Duodenal mucosa (tissue), 2 donors: Measurements from ENCODE around the gene ANKRD9.
"Not testable (repeated sequence)": the region's sequence is repeated elsewhere in the genome, so short reads cannot be mapped to it uniquely, and the experiment has no call there.

Source experiments
- H3K27ac ChIP-seq: one replicate; pipeline ENCODE4 v1.7.0; 2013; ENCODE audit warnings: low read depth, low read length
- H3K27me3 ChIP-seq, 2 donors: one replicate each; pipeline ENCODE4 v1.7.0; 2013; ENCODE audit warnings: low read length in 2 of 2, control low read depth in 1 of 2; ENCODE audit not compliant: insufficient read depth in 2 of 2, control insufficient read depth in 1 of 2
- H3K36me3 ChIP-seq, 2 donors: one replicate each; pipeline ENCODE4 v1.7.0; 2013; ENCODE audit warnings: low read length in 2 of 2, control low read depth in 1 of 2; ENCODE audit not compliant: insufficient read depth in 2 of 2, control insufficient read depth in 1 of 2
- H3K4me1 ChIP-seq, 2 donors: one replicate each; pipeline ENCODE4 v1.7.0; 2013; ENCODE audit warnings: low read length in 2 of 2, control low read depth in 1 of 2; ENCODE audit not compliant: insufficient read depth in 2 of 2, control insufficient read depth in 1 of 2
- H3K4me3 ChIP-seq, 2 donors: one replicate each; pipeline ENCODE4 v1.7.0; 2013; ENCODE audit warnings: low read length in 2 of 2, low read depth in 1 of 2
- H3K9ac ChIP-seq, 2 donors: one replicate each; pipeline ENCODE4 v1.7.0; 2013; ENCODE audit warnings: low read length in 2 of 2, low read depth in 1 of 2
- H3K9me3 ChIP-seq, 2 donors: one replicate each; pipeline ENCODE4 v1.7.0; 2013; ENCODE audit warnings: low read length in 2 of 2, control low read depth in 1 of 2; ENCODE audit not compliant: control insufficient read depth in 1 of 2

Gene ANKRD9

GRCh38 chr14:102509746-102510615 lies at the start of gene ANKRD9:
TSS of gene ANKRD9 (minus strand) at chr14:102509776. CDS start at chr14:102507889, 1,887 bp downstream.
- Histone ChIP-seq H3K9ac (peak within 1 kb of the TSS; percentile 89 to 100), H3K9me3 (no peaks in the 10 kb centered on the region), H3K36me3 (peaks cover 9 to 16% of the 10 kb centered on the region in 2 donors), H3K27me3 (no peaks in the 10 kb centered on the region), H3K4me1 (peaks cover 28 to 44% of the 10 kb centered on the region in 2 donors), H3K27ac (peak within 1 kb of the TSS; percentile 97), H3K4me3 (peak within 1 kb of the TSS; percentile 82 to 84)

- no peak overlapping the region for H3K4me3 ChIP-seq
- no peaks in the 10 kb centered on the region for H3K27me3 ChIP-seq
- H3K9ac ChIP-seq: no peak overlapping the region
- H3K4me1 ChIP-seq: peaks cover 5 to 7% of the 10 kb centered on the region in 2 donors
- H3K9me3 ChIP-seq: no peaks in the 10 kb centered on the region
- H3K27ac ChIP-seq: no peak overlapping the region
- no peaks in the 10 kb centered on the region for H3K36me3 ChIP-seq
Observed at GRCh38 chr14:102558556-102558955, 49.0 kb upstream of the ANKRD9 start.

- H3K27ac ChIP-seq: no peak overlapping the region
- no peak overlapping the region for H3K4me3 ChIP-seq
- no peak overlapping the region for H3K9ac ChIP-seq
- H3K36me3 ChIP-seq: no peaks in the 10 kb centered on the region
- H3K27me3 ChIP-seq: no peaks in the 10 kb centered on the region
- H3K9me3 ChIP-seq: no peaks in the 10 kb centered on the region
- peaks cover 10 to 11% of the 10 kb centered on the region in 2 donors for H3K4me1 ChIP-seq
Observed at GRCh38 chr14:102557434-102558226, 48.1 kb upstream of the ANKRD9 start.

- Histone ChIP-seq H3K4me1 (peaks cover 20 to 23% of the 10 kb centered on the region in 2 donors), H3K9ac (no peak overlapping the region), H3K9me3 (no peaks in the 10 kb centered on the region), H3K27ac (no peak overlapping the region), H3K27me3 (no peaks in the 10 kb centered on the region), H3K36me3 (no peaks in the 10 kb centered on the region), H3K4me3 (no peak overlapping the region)
Observed at GRCh38 chr14:102556098-102556677, 46.6 kb upstream of the ANKRD9 start.

- Histone ChIP-seq H3K9ac (peak overlapping the region; percentile 77 to 82), H3K4me1 (peaks cover 20 to 27% of the 10 kb centered on the region in 2 donors), H3K27ac (peak overlapping the region; percentile 75)
Observed at GRCh38 chr14:102554821-102555819, 45.5 kb upstream of the ANKRD9 start.

GRCh38 chr14:102551995-102552705 lies 42.6 kb upstream of the ANKRD9 start:
- no peaks in the 10 kb centered on the region for H3K27me3 ChIP-seq
- no peaks in the 10 kb centered on the region for H3K9me3 ChIP-seq
- H3K4me1 ChIP-seq: peaks cover 22 to 27% of the 10 kb centered on the region in 2 donors
- no peaks in the 10 kb centered on the region for H3K36me3 ChIP-seq
- H3K9ac ChIP-seq: peak overlapping the region; percentile 59 to 60
- peak overlapping the region; percentile 83 for H3K27ac ChIP-seq
- H3K4me3 ChIP-seq: peak overlapping the region in 1 of 2 donors; percentile 30

More at GRCh38 chr14:102554821-102555819, 45.5 kb upstream of the ANKRD9 start:
- Histone ChIP-seq H3K4me3 (peak overlapping the region; percentile 73 to 74), H3K36me3 (no peaks in the 10 kb centered on the region), H3K9me3 (no peaks in the 10 kb centered on the region), H3K27me3 (no peaks in the 10 kb centered on the region)

- H3K27ac ChIP-seq, H3K4me3 ChIP-seq, H3K9me3 ChIP-seq, H3K9ac ChIP-seq, H3K36me3 ChIP-seq, H3K27me3 ChIP-seq: not testable (repeated sequence)
- peaks cover 24 to 28% of the 10 kb centered on the region in 2 donors for H3K4me1 ChIP-seq
Observed at GRCh38 chr14:102550927-102551401, 41.4 kb upstream of the ANKRD9 start.

- H3K4me3 ChIP-seq: no peak overlapping the region
- H3K27ac ChIP-seq: no peak overlapping the region
- H3K9me3 ChIP-seq: no peaks in the 10 kb centered on the region
- no peaks in the 10 kb centered on the region for H3K36me3 ChIP-seq
- H3K9ac ChIP-seq: no peak overlapping the region
- peaks cover 0 to 7% of the 10 kb centered on the region in 2 donors for H3K27me3 ChIP-seq
- peaks cover 23 to 34% of the 10 kb centered on the region in 2 donors for H3K4me1 ChIP-seq
Observed at GRCh38 chr14:102548616-102549240, 39.2 kb upstream of the ANKRD9 start.
